SJSA1 (cell line): ENCODE data around the gene TBC1D16. TPM values are rescaled to one million over a fixed set of nuclear protein-coding genes. Genes with fewer than 3 reads are reported as not detected.
"Not testable (repeated sequence)": the region's sequence is repeated elsewhere in the genome, so short reads cannot be mapped to it uniquely, and the experiment has no call there.

Experiments used
- DNase-seq, 2 experiments: peaks; one replicate each; pipeline ENCODE4 v3.0.0-alpha.2; 2015 to 2020; ENCODE audit warnings: low spot score in 2 of 2, low read depth in 1 of 2
- H3K27ac ChIP-seq: fragments of 250-450 bp; sonication (Bioruptor Pico); 2 replicates; pipeline ENCODE4 v1.5.1; 2020; ENCODE audit warnings: mild to moderate bottlenecking, moderate library complexity
- H3K27me3 ChIP-seq: fragments of 250-450 bp; sonication (Bioruptor Pico); replicated peaks from 2 replicates; pipeline ENCODE4 v1.5.1; 2020; ENCODE audit warnings: mild to moderate bottlenecking, moderate library complexity
- H3K36me3 ChIP-seq: fragments of 250-450 bp; sonication (Bioruptor Pico); 2 replicates; pipeline ENCODE4 v1.5.1; 2020; ENCODE audit warnings: mild to moderate bottlenecking
- H3K4me1 ChIP-seq: fragments of 250-450 bp; sonication (Bioruptor Pico); replicated peaks from 2 replicates; pipeline ENCODE4 v1.6.1; 2021; ENCODE audit warnings: mild to moderate bottlenecking
- H3K4me3 ChIP-seq: fragments of 250-450 bp; sonication (Bioruptor Pico); 2 replicates; pipeline ENCODE4 v1.5.1; 2020; ENCODE audit warnings: mild to moderate bottlenecking
- H3K9me3 ChIP-seq: fragments of 250-450 bp; sonication (Bioruptor Pico); replicated peaks from 2 replicates; pipeline ENCODE4 v1.5.1; 2020; ENCODE audit warnings: mild to moderate bottlenecking
- total RNA-seq: library from RNA; depleted of rRNA; stranded (reverse); fragments of >200 nt; shearing (Covaris generic); gene quantifications from 2 replicates; pipeline ENCODE4 v1.2.3, GENCODE V29; 2014

The TBC1D16 gene
- total RNA-seq, 1 experiment from 2014 or later: 42.0 TPM

GRCh38 chr17:79969906-79970305, 65.8 kb downstream of the TBC1D16 start:
- peak in 1 of 2 experiments; percentile 26 for DNase-seq
- H3K36me3 ChIP-seq: no peaks in the 10 kb centered on the region; the same call in 1 of the 2 replicates
- peaks cover 9% of the 10 kb centered on the region for H3K4me1 ChIP-seq
- H3K9me3 ChIP-seq: no peaks in the 10 kb centered on the region
- no peaks in the 10 kb centered on the region for H3K27me3 ChIP-seq
- no peak overlapping the region for H3K4me3 ChIP-seq
- no peak overlapping the region for H3K27ac ChIP-seq

GRCh38 chr17:79968116-79968515, 67.6 kb downstream of the TBC1D16 start:
- peak in 1 of 2 experiments; percentile 25 for DNase-seq
- H3K4me3 ChIP-seq: no peak overlapping the region
- H3K27ac ChIP-seq: no peak overlapping the region
- H3K36me3 ChIP-seq: no peaks in the 10 kb centered on the region; the same call in 1 of the 2 replicates
- no peaks in the 10 kb centered on the region for H3K9me3 ChIP-seq
- H3K4me1 ChIP-seq: no peaks in the 10 kb centered on the region
- no peaks in the 10 kb centered on the region for H3K27me3 ChIP-seq

- Histone ChIP-seq H3K27ac (no peak overlapping the region), H3K27me3 (no peaks in the 10 kb centered on the region), H3K4me3 (no peak overlapping the region), H3K36me3 (no peaks in the 10 kb centered on the region), H3K9me3 (no peaks in the 10 kb centered on the region), H3K4me1 (no peaks in the 10 kb centered on the region)
- no peak for DNase-seq
Observed at GRCh38 chr17:79966681-79967080, 69.0 kb downstream of the TBC1D16 start.

GRCh38 chr17:79965806-79966205, 69.9 kb downstream of the TBC1D16 start:
- Histone ChIP-seq H3K27ac (no peak overlapping the region), H3K9me3 (no peaks in the 10 kb centered on the region; the same call in 1 of the 2 replicates), H3K4me1 (peaks cover 8% of the 10 kb centered on the region), H3K4me3 (no peak overlapping the region), H3K27me3 (no peaks in the 10 kb centered on the region), H3K36me3 (no peaks in the 10 kb centered on the region)
- peak in 1 of 2 experiments; percentile 42 for DNase-seq

GRCh38 chr17:79962467-79962866, 73.2 kb downstream of the TBC1D16 start:
- DNase-seq: peak in 1 of 2 experiments; percentile 30

DNA sequence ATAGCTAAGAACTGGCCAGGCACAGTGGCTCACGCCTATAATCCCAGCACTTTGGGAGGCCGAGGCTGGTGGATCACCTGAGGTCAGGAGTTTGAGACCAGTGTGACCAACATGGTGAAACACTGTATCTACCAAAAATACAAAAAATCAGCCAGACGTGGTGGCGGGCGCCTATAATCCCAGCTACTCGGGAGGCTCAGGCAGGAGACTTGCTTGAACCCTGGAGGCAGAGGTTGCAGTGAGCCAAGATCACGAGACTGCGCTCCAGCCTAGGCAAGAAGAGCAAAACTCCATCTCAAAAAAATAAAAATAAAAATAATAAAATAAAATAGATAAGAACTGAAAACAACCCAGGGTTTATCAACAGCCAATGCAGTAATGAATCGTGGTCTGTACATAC, 74.1 kb downstream of the TBC1D16 start:
- H3K9me3 ChIP-seq, H3K4me3 ChIP-seq, H3K27me3 ChIP-seq, H3K36me3 ChIP-seq: not testable (repeated sequence)
- H3K4me1 ChIP-seq: peaks cover 25% of the 10 kb centered on the region
- H3K27ac ChIP-seq: peak overlapping the region; percentile 63
- DNase-seq: peak in 1 of 2 experiments; percentile 8

More at GRCh38 chr17:79962467-79962866, 73.2 kb downstream of the TBC1D16 start:
- H3K4me1 ChIP-seq: peaks cover 16% of the 10 kb centered on the region
- H3K27ac ChIP-seq, H3K36me3 ChIP-seq, H3K27me3 ChIP-seq, H3K9me3 ChIP-seq, H3K4me3 ChIP-seq: not testable (repeated sequence)

GRCh38 chr17:79960788-79961522, 74.7 kb downstream of the TBC1D16 start:
- no peaks in the 10 kb centered on the region for H3K36me3 ChIP-seq
- DNase-seq: peak; percentile 78 to 97
- no peak overlapping the region for H3K4me3 ChIP-seq
- H3K9me3 ChIP-seq: no peaks in the 10 kb centered on the region; the same call in 1 of the 2 replicates
- no peaks in the 10 kb centered on the region for H3K27me3 ChIP-seq
- H3K27ac ChIP-seq: peak overlapping the region; percentile 63
- H3K4me1 ChIP-seq: peaks cover 26% of the 10 kb centered on the region

DNA sequence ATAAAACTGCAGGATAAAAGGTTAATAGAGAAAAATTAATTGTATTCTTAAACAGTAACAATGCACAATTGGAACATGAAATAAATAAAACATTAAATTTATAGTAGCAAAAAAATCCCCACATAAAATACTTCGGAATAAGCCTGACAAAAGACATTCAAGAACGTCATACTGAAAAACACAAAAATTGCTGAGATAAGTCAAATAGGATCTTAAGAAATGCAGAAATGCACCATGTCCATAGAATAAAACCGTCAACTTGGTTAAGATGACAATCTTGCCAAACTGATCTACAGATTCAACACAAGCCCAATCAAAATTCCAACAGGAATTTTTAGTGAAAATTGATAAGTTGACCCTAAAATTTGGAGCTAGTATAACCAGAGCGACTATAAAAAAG, 76.6 kb downstream of the TBC1D16 start:
- Histone ChIP-seq H3K36me3 (no peaks in the 10 kb centered on the region), H3K27me3 (no peaks in the 10 kb centered on the region), H3K4me3 (no peak overlapping the region), H3K9me3 (no peaks in the 10 kb centered on the region; the same call in 1 of the 2 replicates), H3K27ac (no peak overlapping the region), H3K4me1 (peaks cover 26% of the 10 kb centered on the region)
- DNase-seq: no peak

- Histone ChIP-seq H3K27ac (no peak overlapping the region), H3K9me3 (no peaks in the 10 kb centered on the region; the same call in 1 of the 2 replicates), H3K27me3 (no peaks in the 10 kb centered on the region), H3K4me3 (no peak overlapping the region), H3K4me1 (peaks cover 36% of the 10 kb centered on the region), H3K36me3 (no peaks in the 10 kb centered on the region)
- peak in 1 of 2 experiments; percentile 53 for DNase-seq
Observed at GRCh38 chr17:79956853-79957252, 78.8 kb downstream of the TBC1D16 start.

DNA sequence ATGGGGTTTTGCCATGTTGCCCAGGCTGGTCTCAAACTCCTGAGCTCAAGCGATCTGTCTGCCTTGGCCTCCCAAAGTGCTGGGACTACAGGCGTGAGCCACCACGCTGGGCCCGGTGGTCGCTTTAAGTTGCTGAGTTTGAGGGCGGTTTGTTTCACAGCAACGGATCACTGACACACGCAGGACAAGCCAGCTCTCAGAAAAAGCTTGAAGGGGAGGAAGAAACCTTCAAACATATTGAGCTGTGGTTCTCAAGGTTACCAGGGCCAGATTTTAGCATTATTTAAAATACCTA, 79.3 kb downstream of the TBC1D16 start:
- not testable (repeated sequence) for H3K36me3 ChIP-seq, H3K27me3 ChIP-seq, H3K4me3 ChIP-seq, H3K9me3 ChIP-seq, H3K27ac ChIP-seq
- H3K4me1 ChIP-seq: peaks cover 38% of the 10 kb centered on the region
- DNase-seq: peak in 1 of 2 experiments; percentile 32

DNA sequence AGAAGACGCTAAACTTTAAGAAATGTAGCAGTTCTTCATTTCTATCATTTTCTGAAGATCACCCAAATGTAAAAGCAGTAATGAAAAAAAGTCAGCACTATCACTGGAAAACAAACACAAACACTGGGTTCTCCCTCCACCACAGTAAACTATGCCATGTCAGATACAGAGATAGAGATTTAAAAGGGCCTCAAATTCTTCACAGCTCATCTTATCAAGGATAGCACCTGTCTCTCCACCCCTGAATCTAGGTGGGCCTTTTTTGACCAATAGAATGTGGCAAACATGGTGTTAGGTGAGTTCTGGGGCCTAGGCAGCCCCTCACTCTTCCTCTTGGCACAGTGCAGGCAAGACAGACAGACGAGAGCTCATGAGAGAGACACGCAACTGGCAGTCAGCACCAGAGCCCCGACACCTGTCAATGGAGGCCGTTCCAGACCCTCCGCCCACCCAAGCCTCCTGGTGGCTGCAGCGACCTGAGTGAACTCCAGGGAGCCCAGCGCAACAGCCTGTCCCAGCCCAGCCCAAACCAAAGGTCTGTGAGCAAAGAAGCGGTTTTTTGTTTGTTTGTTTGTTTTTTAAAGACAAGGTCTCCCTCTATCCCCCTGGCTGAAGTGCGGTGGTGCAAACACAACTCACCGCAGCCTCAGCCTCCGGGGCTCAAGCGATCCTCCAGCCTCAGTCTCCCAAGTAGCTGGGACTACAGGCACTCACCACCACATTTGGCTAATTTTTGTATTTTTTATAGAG, 79.8 kb downstream of the TBC1D16 start:
- Histone ChIP-seq H3K27me3 (no peaks in the 10 kb centered on the region), H3K4me1 (peaks cover 38% of the 10 kb centered on the region), H3K27ac (no peak overlapping the region), H3K4me3 (no peak overlapping the region), H3K36me3 (no peaks in the 10 kb centered on the region), H3K9me3 (no peaks in the 10 kb centered on the region)
- DNase-seq: peak in 1 of 2 experiments; percentile 41

DNA sequence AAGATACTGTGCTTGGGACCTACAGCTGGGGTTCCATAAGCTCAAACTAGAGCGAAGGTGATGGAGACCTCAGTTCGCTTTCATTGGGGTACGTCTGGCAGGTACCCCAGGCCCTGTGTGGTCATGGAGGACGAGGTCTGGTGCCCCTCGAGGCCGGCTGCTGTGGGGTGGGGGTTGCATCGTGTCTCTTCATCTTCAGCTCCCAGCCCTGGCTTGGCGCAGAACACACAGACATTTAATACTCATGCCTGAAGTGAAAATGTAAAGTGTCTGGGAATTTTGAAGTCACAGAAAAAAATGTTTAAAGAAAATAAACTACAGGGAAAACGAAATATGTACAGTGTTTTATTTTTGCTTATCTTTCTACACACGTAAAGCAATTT, 80.5 kb downstream of the TBC1D16 start:
- Histone ChIP-seq H3K27me3 (no peaks in the 10 kb centered on the region), H3K9me3 (no peaks in the 10 kb centered on the region), H3K36me3 (peaks cover 3% of the 10 kb centered on the region; the same call in 1 of the 2 replicates), H3K4me1 (peaks cover 40% of the 10 kb centered on the region), H3K4me3 (no peak overlapping the region), H3K27ac (no peak overlapping the region)
- peak in 1 of 2 experiments; percentile 37 for DNase-seq

GRCh38 chr17:79954281-79955166, 81.1 kb downstream of the TBC1D16 start:
- H3K27me3 ChIP-seq: no peaks in the 10 kb centered on the region
- H3K27ac ChIP-seq: no peak overlapping the region
- peak in 1 of 2 experiments; percentile 43 for DNase-seq
- H3K4me3 ChIP-seq: no peak overlapping the region
- no peaks in the 10 kb centered on the region for H3K9me3 ChIP-seq
- H3K4me1 ChIP-seq: peaks cover 38% of the 10 kb centered on the region
- H3K36me3 ChIP-seq: peaks cover 7% of the 10 kb centered on the region
